Small intestine (tissue), 7 donors: ENCODE results near the gene ZFP36L2. TPM values are rescaled to one million over a fixed set of nuclear protein-coding genes. Genes with fewer than 3 reads are reported as not detected.

Experiments used
- DNase-seq, 2 donors: peaks; one replicate each; pipeline versions ENCODE4 v3.0.0 to v3.0.0-alpha.2; 2013
- FAIRE-seq: peaks from 2 replicates; lab custom pipeline; 2012; peaks lifted over from hg19 to GRCh38; lab: Jason Lieb, UNC
- H3K27ac ChIP-seq, 3 donors: one replicate each; pipeline ENCODE4 v1.5.1; 2013; ENCODE audit warnings: low read length in 2 of 3, mild to moderate bottlenecking in 2 of 3, control low read depth in 1 of 3, inconsistent platforms in 1 of 3, low read depth in 1 of 3, moderate library complexity in 1 of 3
- H3K27me3 ChIP-seq, 3 donors: one replicate each; pipeline ENCODE4 v1.6.1; 2013; ENCODE audit warnings: low read length in 3 of 3, inconsistent platforms in 1 of 3; ENCODE audit not compliant: control insufficient read depth in 3 of 3, insufficient read depth in 3 of 3
- H3K36me3 ChIP-seq, 3 donors: one replicate each; pipeline ENCODE4 v1.6.1; 2013; ENCODE audit warnings: low read length in 3 of 3, inconsistent platforms in 1 of 3, low read depth in 1 of 3, mild to moderate bottlenecking in 1 of 3, moderate library complexity in 1 of 3; ENCODE audit not compliant: control insufficient read depth in 3 of 3, insufficient read depth in 2 of 3
- H3K4me1 ChIP-seq, 3 donors: one replicate each; pipeline ENCODE4 v1.6.1; 2013; ENCODE audit warnings: low read length in 2 of 3, inconsistent platforms in 1 of 3, low read depth in 1 of 3, mild to moderate bottlenecking in 1 of 3, moderate library complexity in 1 of 3; ENCODE audit not compliant: control insufficient read depth in 3 of 3, insufficient read depth in 2 of 3
- H3K4me3 ChIP-seq, 3 donors: one replicate each; pipeline ENCODE4 v1.5.1; 2013; ENCODE audit warnings: low read length in 3 of 3, control low read depth in 1 of 3, inconsistent platforms in 1 of 3, low read depth in 1 of 3, mild to moderate bottlenecking in 1 of 3, moderate library complexity in 1 of 3
- H3K9me3 ChIP-seq, 2 donors: one replicate each; pipeline ENCODE4 v1.6.1; 2013; ENCODE audit warnings: low read depth in 1 of 2, low read length in 1 of 2; ENCODE audit not compliant: control insufficient read depth in 2 of 2, insufficient read depth in 1 of 2
- WGBS, 3 donors: extraction: QIAGEN DNeasy Blood & Tissue Kit; methylation state at CpG; one replicate each; pipeline ENCODE4 v1.1.7; 2013; 5-methylcytosine and 5-hydroxymethylcytosine counted together
- polyA plus RNA-seq, 4 donors: library from polyadenylated mRNA; stranded (reverse) in 3 of 4; unstranded in 1 of 4; fragments of 200-250 nt in 3 of 4; fragments of 120-200 nt in 1 of 4; gene quantifications; one replicate each; pipeline versions ENCODE4 v1.2.1 to v1.2.3, GENCODE V29; 2013
- donor health status: healthy with polysubstance abuse.
- donor health status: control.
- donor health status: control.
- donor health status: Bipolar disorder and iron deficiency.
- donor health status: healthy.

Gene ZFP36L2
- polyA plus RNA-seq, 4 donors: 62.1 to 331 (median 98.8) TPM

DNA sequence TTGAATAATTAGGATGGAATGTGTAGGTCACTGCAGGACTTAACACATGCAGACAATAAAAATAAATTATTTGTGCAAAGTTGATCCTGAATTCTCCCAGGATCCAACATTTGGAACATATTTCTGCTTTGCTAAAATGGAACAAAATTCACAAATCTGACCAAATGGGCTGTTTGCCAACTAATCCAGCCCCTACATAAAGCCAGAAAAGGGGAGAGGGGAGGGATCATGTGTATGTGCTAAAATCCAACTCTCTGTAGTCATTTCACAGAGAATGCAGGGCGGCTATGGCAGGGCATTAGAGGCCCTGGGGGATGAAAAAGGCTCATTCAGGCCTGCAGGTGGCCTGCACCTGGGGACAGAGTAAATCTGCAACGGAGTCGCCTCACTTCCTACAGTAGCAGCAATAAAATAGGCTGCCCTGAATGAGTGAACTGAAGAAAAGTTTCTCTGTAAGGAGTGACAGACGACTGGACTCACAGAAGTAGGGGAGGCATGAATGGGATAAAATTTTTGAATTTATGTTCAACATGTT, 4.0 kb upstream of the ZFP36L2 start:
- FAIRE-seq: no peak
- H3K36me3 ChIP-seq: peaks cover 0 to 23% (median 0%) of the 10 kb centered on the region in 3 donors
- peaks cover 3 to 28% (median 5%) of the 10 kb centered on the region in 3 donors for H3K4me1 ChIP-seq
- H3K27me3 ChIP-seq: no peaks in the 10 kb centered on the region
- no peak overlapping the region for H3K4me3 ChIP-seq
- peak overlapping the region in 1 of 3 donors; percentile 4 for H3K27ac ChIP-seq
- peak; percentile 38 to 61 for DNase-seq
- WGBS, 3 donors: 18 to 58% (median 49%) methylated on average over 4 of the region's 4 CpGs
- H3K9me3 ChIP-seq: no peaks in the 10 kb centered on the region

DNA sequence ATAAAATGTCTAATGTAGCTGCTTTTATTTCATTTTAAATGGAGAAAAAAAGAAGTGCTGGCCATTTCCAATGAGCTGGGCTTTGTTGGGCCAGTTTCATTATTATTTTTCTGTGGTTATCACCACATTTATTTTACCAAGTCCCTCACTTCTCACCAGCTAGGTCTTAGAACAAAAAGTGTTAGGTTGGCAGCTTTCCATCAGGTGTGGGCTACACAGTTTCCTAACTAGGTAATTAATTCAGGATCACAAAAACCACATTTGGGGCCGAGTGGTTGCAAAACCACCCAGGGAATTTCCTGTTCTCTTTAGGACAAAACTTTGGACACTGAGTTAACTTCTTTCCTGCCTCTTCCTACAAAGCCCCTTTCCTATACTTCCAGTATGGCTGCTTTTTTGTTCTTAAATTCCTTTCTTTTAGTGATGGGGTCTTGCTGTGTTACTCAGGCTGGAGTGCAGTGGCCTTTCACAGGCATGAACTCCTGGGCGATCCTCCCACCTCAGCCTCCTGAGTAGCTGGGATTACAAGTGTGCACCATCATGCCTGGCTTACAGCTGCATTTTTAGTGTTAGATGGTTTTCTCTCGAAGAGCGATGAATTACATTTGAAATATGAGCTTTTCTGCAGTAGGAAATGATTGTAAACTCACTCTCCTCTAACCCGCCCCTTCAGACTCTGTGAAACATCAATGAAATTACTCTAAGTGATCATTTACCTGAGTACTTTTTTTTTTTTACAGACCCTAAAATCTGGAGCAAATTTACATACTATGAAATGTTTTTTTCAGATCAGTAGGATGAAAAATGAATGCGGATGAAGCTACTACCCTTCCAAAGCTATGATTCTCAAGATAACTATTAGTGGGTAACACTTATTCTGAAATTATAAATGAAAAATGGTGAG, 2.6 kb upstream of the ZFP36L2 start:
- peaks cover 3 to 28% (median 5%) of the 10 kb centered on the region in 3 donors for H3K4me1 ChIP-seq
- WGBS, 3 donors: 30 to 33% (median 31%) methylated on average over 6 of the region's 6 CpGs
- H3K36me3 ChIP-seq: peaks cover 10 to 33% (median 13%) of the 10 kb centered on the region in 3 donors
- no peak overlapping the region for H3K4me3 ChIP-seq
- DNase-seq (peak in 1 of 2 donors; percentile 28), FAIRE-seq (no peak)
- peak overlapping the region; percentile 93 to 100 (median 98) for H3K27ac ChIP-seq
- no peaks in the 10 kb centered on the region for H3K27me3 ChIP-seq
- no peaks in the 10 kb centered on the region for H3K9me3 ChIP-seq

DNA sequence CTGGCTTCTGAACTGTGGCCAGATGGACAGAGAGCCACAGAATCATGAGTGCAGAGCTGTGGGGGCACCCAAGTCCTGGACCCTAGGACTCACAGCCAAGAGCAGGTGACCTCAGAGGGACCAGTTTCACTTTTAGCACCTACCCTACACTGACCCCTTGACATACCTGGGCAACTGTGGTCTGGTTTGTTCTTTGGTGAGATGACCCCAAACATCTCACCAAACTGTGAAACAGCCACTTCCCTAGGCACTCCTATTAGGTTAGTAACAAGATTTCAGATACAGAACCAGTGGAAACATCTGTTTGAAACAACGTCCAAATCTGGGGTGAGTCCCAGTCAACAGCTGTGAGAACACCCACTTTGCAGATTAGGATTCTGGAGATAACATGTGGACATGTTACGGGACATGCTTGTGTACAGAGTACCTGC, 1.9 kb upstream of the ZFP36L2 start:
- 6 to 26% (median 9%) methylated on average over 2 of the region's 2 CpGs for WGBS, 3 donors
- Histone ChIP-seq H3K27me3 (no peaks in the 10 kb centered on the region), H3K36me3 (peaks cover 15 to 29% (median 18%) of the 10 kb centered on the region in 3 donors), H3K27ac (peak overlapping the region; percentile 93 to 100 (median 98)), H3K4me1 (peaks cover 3 to 28% (median 5%) of the 10 kb centered on the region in 3 donors), H3K9me3 (no peaks in the 10 kb centered on the region), H3K4me3 (no peak overlapping the region)
- DNase-seq: peak; percentile 41 to 48
- FAIRE-seq: no peak

DNA sequence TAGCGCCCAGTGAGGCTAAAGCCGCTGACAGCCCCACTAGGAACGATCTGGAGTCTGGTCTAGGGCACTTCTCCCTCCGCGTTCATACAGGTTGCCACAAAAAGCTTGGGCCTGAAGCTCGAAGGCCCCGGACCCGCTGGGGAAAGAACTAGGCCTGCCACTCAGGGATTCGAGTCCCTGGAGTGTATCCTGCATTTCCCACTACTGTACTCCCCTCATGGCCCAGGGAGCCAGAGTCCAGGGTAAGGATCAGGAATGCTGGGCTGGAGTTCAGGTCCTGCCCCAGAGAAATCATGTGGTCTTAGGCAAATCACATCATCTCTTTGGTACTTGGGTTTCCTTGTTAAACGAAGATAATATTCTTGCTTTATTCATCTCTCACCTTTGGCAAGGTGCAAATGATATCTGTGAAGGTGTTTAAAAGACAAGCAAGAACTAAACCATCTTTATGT, 1.4 kb upstream of the ZFP36L2 start:
- H3K36me3 ChIP-seq: peaks cover 15 to 29% (median 18%) of the 10 kb centered on the region in 3 donors
- peak overlapping the region; percentile 93 to 100 (median 98) for H3K27ac ChIP-seq
- whole genome bisulfite sequencing, 3 donors: 1 to 3% (median 2%) methylated on average over 10 of the region's 10 CpGs
- DNase-seq: peak in 1 of 2 donors; percentile 90
- H3K4me3 ChIP-seq: peak overlapping the region; percentile 89 to 92 (median 91)
- no peak for FAIRE-seq
- H3K4me1 ChIP-seq: peaks cover 3 to 28% (median 5%) of the 10 kb centered on the region in 3 donors
- no peaks in the 10 kb centered on the region for H3K9me3 ChIP-seq
- H3K27me3 ChIP-seq: no peaks in the 10 kb centered on the region

DNA sequence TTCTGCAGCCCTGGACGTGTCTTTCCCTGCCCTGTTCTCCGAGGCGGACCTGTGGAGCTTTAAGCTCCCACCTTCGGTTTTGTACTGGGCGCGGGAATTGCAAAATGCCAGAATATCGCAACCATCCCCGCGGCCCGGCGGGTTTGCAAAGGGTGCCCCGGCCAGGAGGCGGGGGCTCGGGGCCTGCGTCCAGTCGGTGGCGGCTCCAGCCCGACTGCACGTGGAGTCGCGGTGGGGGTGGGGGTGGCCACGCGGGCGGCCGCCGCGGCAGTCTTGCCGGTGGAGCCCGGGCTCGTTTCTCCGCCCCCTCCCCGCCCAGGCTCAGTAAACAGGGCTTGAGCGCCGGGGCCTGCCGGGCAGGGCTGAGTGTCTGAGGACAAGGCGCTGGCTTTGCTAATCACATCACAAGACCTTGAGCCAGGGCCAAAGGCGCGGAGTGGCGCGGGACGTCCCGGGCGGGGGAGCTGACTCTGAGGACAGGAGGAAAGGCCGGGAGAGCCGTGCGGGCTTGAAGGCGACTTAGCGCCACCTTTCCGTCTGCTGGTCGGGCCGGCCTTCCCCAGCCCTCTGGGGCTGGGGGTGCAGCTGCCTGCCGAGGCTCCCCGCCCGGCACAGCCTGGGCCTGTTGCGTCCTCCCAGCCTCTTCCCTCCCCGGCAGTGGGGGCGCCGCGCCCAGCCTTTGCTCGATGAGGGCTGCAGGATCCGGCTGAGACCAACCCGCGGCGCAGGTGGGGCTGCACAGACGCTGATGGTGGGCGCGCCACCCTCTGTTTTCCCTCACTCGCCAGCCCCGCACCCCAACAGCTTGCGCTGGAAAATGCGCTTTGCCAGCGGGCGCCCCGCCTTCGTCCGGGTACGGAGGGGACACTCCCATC, 786 bp upstream of the ZFP36L2 start:
- Histone ChIP-seq H3K9me3 (no peaks in the 10 kb centered on the region), H3K27me3 (no peaks in the 10 kb centered on the region), H3K36me3 (peaks cover 15 to 26% (median 18%) of the 10 kb centered on the region in 3 donors), H3K4me1 (peaks cover 3 to 28% (median 5%) of the 10 kb centered on the region in 3 donors), H3K27ac (peak overlapping the region; percentile 93 to 100 (median 98)), H3K4me3 (peak overlapping the region; percentile 89 to 92 (median 91))
- FAIRE-seq (no peak), DNase-seq (peak; percentile 97)
- 0 to 1% (median 0%) methylated on average over 52 to 77 of the region's 77 CpGs for WGBS, 3 donors

DNA sequence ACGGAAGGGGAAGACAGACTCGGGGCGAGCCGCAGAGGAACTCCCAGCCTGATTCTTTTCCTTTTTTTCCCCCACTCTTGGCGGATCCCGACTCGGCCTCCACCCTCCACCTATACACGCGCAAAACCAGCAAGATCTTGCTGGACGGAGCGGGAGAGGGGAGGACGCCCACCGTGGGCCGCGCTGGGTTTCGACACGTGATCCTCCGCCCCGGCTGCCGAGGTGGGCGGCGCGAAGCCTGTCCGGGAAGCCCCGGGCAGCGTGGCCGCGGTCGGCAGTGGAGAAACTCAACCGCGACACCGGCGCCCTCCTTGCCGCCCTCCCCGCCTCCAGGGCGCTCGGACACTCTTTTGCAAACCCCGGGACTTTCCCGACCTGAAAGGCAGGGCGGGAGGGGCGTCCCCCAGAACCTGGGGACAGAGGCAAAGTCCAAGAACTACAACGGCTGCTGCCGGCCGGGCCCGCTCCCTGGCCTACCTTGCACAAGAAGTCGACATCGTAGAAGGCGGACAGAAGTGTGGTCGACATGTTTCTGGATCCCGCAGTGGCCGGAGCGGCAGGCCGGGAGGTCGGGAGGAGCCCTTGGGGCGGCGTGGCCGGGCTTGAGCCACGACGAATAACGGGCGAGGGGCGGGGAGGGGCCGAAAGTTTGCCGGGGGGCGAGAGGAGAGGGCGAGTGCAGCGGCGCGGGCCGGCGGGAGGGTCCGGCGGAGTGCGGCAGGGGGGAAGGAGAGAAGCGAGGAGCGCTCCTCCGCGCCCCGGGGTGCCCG, 433 bp downstream of the ZFP36L2 start:
- peak overlapping the region; percentile 87 to 92 (median 91) for H3K4me3 ChIP-seq
- peak overlapping the region; percentile 92 to 100 (median 98) for H3K27ac ChIP-seq
- H3K36me3 ChIP-seq: peaks cover 17 to 35% (median 18%) of the 10 kb centered on the region in 3 donors
- no peaks in the 10 kb centered on the region for H3K27me3 ChIP-seq
- DNase-seq: peak in 1 of 2 donors; percentile 80
- no peaks in the 10 kb centered on the region for H3K9me3 ChIP-seq
- peaks cover 3 to 32% (median 5%) of the 10 kb centered on the region in 3 donors for H3K4me1 ChIP-seq
- WGBS, 3 donors: 0 to 1% (median 1%) methylated on average over 56 to 80 of the region's 80 CpGs
- no peak for FAIRE-seq

DNA sequence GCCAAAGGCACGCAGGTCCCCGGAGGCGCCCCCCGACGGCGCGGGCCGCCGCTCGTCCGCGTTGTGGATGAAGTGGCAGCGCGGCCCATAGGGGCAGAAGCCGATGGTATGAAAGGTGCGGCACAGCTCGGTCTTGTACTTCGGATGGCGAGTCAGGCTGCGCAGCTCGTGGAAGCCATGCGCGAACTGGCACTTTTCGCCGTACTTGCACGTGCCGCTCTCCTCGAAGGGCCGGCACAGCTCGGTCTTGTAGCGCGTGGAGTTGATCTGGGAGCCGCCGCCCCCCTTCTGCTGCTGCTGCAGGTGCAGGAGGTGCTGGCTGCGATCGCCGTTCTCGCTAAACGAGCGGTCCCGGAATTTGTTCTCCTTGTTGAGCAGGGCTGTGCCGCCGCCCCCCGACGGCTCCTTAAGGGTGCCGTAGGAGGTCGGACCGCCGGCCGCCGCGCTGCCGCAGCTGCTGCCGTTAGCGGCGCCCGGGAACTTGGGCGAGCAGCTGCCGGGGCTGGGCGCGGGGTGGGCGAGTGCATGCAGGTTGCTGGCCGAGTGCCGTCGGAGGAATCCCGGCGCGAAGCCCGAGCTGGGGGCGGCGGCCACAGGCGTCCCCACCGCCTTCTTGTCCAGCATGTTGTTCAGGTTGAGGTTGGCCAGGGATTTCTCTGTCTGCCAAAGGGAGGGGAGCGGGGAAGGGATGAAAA, 1.2 kb downstream of the ZFP36L2 start:
- H3K27me3 ChIP-seq: no peaks in the 10 kb centered on the region
- peaks cover 3 to 29% (median 5%) of the 10 kb centered on the region in 3 donors for H3K4me1 ChIP-seq
- FAIRE-seq (no peak), DNase-seq (peak; percentile 46 to 80)
- H3K4me3 ChIP-seq: peak overlapping the region; percentile 87 to 92 (median 91)
- 0 to 1% (median 1%) methylated on average over 66 to 74 of the region's 74 CpGs for WGBS, 3 donors
- H3K9me3 ChIP-seq: no peaks in the 10 kb centered on the region
- peaks cover 17 to 36% (median 18%) of the 10 kb centered on the region in 3 donors for H3K36me3 ChIP-seq
- peak overlapping the region; percentile 92 to 100 (median 98) for H3K27ac ChIP-seq
